ENCODE data around the gene LPAR2. TPM values are rescaled to one million over a fixed set of nuclear protein-coding genes. Genes with fewer than 3 reads are reported as not detected.
"Not testable (repeated sequence)": the region's sequence is repeated elsewhere in the genome, so short reads cannot be mapped to it uniquely, and the experiment has no call there.

The LPAR2 gene
- polyA plus RNA-seq, 1 experiment: 2.2 TPM

DNA sequence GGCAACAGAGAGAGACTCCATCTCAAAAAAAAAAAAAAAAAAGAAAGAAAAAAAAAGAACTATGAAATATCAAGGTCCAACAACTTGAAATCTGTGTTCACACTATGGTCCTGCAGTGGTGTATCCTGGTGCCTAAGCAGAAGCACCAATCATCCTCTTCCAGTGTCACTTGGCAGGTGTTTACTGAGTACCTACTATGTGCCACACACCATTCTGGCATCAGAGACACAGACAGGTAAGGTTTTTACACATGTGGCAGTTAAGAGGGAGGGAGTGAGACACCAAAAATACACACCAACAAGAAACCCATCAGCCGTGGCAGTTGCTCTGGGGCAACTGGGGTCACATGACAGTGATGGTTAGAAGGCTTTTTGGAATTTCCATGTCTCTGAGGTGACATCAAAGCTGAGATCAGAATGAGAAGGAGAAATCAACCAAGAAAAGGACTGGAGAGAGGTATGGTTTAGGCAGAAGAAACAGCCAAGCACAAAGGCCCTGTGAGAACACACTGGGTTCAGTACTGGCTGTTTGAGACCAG, 27.2 kb downstream of the LPAR2 start:
- CTCF ChIA-PET: interaction anchor here (0.9 kb wide), 1 partner anchor 47 kb away, joined by 3 read pairs; no protein-coding TSS in a partner anchor

DNA sequence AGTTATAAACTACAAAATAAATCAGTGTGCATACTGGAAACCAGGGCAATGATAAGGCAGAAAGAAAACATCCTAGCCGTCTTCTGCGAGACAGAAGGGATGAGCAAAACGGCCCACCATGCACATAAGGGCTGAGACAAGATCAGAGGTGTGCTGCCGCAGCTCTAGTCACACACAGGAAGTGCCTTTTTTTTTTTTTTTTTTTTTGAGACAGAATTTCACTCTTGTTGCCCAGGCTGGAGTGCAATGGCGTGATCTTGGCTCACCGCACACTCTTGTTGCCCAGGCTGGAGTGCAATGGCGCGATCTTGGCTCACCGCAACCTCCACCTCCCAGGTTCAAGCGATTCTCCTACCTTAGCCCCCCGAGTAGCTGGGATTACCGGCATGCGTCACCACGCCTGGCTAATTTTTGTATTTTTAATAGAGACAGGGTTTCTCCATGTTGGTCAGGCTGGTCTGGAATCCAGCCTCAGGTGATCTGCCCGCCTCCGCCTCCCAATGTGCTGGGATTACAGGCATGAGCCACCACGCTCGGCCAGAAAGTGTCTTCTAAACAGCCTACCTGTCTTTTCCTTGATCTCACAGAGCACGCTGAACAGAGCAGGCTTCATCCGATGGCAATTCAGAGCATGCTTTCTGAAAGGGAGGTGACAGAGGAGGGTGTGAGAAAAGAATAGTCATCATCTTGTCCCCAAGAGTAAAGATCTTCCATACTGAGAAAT, 29.1 kb downstream of the LPAR2 start:
- CTCF ChIA-PET; DNase-seq (ENCODE audit: low read depth, low spot score); H3K9me3 ChIP-seq (ENCODE audit: control insufficient read depth, insufficient read depth, low read length); H3K4me3 ChIP-seq (ENCODE audit: low read depth, low read length); H3K27me3 ChIP-seq (ENCODE audit: control insufficient read depth, insufficient read depth, low read length); H3K27ac ChIP-seq (ENCODE audit: low read depth, low read length): not testable (repeated sequence)
- POLR2A ChIA-PET: interaction anchor here (0.6 kb wide), 1 partner anchor 46 kb away, joined by 4 read pairs; no protein-coding TSS in a partner anchor

More for the DNA sequence above, 27.2 kb downstream of the LPAR2 start:
- Histone ChIP-seq H3K27me3 (ENCODE audit: control insufficient read depth, insufficient read depth, low read length) (no peaks in the 10 kb centered on the region), H3K27ac (ENCODE audit: low read depth, low read length) (no peak overlapping the region), H3K9me3 (ENCODE audit: control insufficient read depth, insufficient read depth, low read length) (no peaks in the 10 kb centered on the region), H3K4me3 (ENCODE audit: low read depth, low read length) (no peak overlapping the region)
- TF ChIP-seq, protein P1, sequence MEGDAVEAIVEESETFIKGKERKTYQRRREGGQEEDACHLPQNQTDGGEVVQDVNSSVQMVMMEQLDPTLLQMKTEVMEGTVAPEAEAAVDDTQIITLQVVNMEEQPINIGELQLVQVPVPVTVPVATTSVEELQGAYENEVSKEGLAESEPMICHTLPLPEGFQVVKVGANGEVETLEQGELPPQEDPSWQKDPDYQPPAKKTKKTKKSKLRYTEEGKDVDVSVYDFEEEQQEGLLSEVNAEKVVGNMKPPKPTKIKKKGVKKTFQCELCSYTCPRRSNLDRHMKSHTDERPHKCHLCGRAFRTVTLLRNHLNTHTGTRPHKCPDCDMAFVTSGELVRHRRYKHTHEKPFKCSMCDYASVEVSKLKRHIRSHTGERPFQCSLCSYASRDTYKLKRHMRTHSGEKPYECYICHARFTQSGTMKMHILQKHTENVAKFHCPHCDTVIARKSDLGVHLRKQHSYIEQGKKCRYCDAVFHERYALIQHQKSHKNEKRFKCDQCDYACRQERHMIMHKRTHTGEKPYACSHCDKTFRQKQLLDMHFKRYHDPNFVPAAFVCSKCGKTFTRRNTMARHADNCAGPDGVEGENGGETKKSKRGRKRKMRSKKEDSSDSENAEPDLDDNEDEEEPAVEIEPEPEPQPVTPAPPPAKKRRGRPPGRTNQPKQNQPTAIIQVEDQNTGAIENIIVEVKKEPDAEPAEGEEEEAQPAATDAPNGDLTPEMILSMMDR (IDR thresholded peaks at IDR 0.05; ENCODE audit: low read depth, low read length): no peak
- POLR2A ChIA-PET: no interaction called here
- no peak for DNase-seq (ENCODE audit: low read depth, low spot score)

DNA sequence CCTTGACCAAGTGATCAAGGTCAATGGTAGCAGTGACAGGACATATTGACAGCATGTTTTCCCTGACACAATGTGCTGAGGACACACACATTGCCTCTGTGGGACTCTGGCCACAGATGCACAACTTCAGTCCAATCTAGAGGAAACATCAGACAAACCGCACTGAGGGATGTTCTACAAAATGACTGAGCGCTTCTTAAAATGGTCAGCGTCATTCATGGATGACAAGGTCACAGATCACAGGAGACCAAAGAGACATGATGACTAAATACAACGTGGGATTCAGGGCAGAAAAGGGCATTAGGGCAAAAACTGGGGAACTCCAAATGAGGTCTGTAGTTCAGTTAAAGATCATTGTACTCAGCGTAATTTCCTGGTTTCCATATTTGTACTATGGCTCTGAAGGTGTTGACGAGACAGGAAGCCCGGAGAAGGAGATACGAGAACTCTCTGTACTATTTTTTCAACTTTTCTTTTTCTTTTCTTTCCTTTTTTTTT, 30.2 kb downstream of the LPAR2 start:
- TF ChIP-seq, protein P1 (IDR thresholded peaks at IDR 0.05; ENCODE audit: low read depth, low read length): no peak
- Histone ChIP-seq H3K4me3 (ENCODE audit: low read depth, low read length) (no peak overlapping the region), H3K27ac (ENCODE audit: low read depth, low read length) (no peak overlapping the region), H3K9me3 (ENCODE audit: control insufficient read depth, insufficient read depth, low read length) (no peaks in the 10 kb centered on the region), H3K27me3 (ENCODE audit: control insufficient read depth, insufficient read depth, low read length) (no peaks in the 10 kb centered on the region)
- POLR2A ChIA-PET: no interaction called here
- DNase-seq (ENCODE audit: low read depth, low spot score): no peak
- CTCF ChIA-PET: interaction anchor here (0.7 kb wide), 1 partner anchor 44 kb away, joined by 5 read pairs; no protein-coding TSS in a partner anchor

DNA sequence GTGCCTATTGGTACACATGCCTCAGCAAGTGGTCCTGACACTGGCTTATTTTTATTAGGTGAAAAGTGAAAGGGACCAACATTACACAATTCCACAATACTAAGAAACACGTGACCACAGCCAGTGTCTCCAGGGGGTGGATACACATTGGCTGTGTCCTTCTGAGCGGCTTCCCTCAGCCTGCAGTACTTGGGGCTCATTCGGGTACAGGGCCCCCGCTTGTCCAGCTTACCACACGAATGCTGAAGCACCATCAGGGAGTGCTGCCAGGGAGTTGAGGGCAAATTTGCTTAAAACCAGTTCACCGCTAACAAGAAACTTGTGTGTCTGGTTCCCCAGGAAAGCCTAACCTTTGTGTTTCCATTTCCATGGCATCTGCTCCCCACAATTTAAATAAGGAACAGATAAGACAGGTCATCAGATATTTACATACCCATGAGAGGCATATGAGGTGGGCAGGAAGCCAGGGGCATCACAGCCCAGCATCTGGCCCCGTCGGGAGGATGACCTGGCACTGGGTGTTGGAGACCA, 32.8 kb downstream of the LPAR2 start:
- POLR2A ChIA-PET: no interaction called here
- CTCF ChIA-PET: no interaction called here
- Histone ChIP-seq H3K27ac (ENCODE audit: low read depth, low read length) (no peak overlapping the region), H3K27me3 (ENCODE audit: control insufficient read depth, insufficient read depth, low read length) (no peaks in the 10 kb centered on the region), H3K9me3 (ENCODE audit: control insufficient read depth, insufficient read depth, low read length) (no peaks in the 10 kb centered on the region), H3K4me3 (ENCODE audit: low read depth, low read length) (no peak overlapping the region)
- DNase-seq (ENCODE audit: low read depth, low spot score): no peak
- TF ChIP-seq, protein P1 (IDR thresholded peaks at IDR 0.05; ENCODE audit: low read depth, low read length): no peak

DNA sequence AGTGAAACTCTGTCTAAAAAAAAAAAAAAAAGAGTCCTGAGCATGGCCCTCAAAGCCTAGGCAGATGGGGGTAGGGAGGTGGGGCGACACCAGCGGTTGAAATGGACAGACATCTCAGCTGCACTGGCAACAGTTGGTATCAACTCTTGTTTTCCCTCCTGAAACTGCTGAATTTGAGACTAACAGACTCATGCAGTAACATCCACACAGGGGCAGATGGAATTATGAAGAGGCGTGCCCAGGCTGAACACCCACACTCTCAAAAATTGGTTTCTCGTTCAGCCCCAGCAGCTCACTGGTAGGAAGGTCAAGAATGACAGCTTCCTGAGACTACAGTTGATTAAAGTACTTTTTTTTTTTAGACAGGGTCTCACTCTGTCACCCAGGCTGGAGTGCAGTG, 33.6 kb downstream of the LPAR2 start:
- TF ChIP-seq, protein P1 (IDR thresholded peaks at IDR 0.05; ENCODE audit: low read depth, low read length): no peak
- ChIA-PET CTCF (interaction anchor here (1.2 to 1.8 kb wide), 2 partner anchors 42 to 63 kb away, joined by 4 to 6 read pairs; no protein-coding TSS in a partner anchor), POLR2A (no interaction called here)
- Histone ChIP-seq H3K9me3 (ENCODE audit: control insufficient read depth, insufficient read depth, low read length) (no peaks in the 10 kb centered on the region), H3K4me3 (ENCODE audit: low read depth, low read length) (no peak overlapping the region), H3K27me3 (ENCODE audit: control insufficient read depth, insufficient read depth, low read length) (no peaks in the 10 kb centered on the region), H3K27ac (ENCODE audit: low read depth, low read length) (no peak overlapping the region)
- DNase-seq (ENCODE audit: low read depth, low spot score): no peak

Measured in AG04450 (cell line).